ENCODE data around the gene NDUFAF5.

Gene NDUFAF5

DNA sequence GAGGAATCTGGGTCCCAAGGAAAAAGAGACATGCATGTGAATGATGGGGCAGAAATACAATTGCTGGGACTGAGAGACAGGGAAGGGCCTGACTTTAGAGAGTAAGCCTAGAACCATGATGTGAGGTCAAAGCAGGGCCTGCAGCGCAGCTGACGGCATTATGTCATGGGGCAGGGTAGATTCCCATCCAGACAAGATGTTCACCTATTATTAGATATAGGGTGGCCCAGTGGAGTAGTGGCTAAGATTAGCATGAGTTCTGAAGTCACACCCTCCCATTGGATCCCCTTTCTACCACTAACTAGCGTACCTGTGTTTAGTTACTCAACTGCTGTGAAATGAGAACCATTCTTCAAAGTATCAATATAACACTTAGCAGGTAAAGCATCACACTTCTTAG, 39.6 kb downstream of the NDUFAF5 start:
- DNase-seq (ENCODE audit: low spot score) = no peak

DNA sequence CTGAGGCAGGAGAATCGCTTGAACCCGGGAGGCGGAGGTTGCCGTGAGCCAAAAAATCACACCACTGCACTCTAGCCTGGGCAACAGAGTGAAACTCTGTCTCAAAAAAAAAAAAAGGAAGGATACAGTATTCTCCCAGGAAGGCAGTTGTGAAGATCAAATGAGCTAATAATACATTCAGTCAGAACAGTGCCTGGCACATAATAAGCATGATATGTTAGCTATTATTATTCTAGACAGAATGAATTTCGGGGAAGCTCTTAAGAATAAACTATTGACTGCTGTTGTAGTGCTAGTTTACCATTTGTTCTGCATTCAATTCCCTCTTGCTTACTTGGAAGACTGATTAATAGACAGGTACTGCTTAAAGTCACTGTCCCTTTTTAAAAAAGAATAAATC, 40.6 kb downstream of the NDUFAF5 start:
- DNase-seq (ENCODE audit: low spot score) = no peak

DNA sequence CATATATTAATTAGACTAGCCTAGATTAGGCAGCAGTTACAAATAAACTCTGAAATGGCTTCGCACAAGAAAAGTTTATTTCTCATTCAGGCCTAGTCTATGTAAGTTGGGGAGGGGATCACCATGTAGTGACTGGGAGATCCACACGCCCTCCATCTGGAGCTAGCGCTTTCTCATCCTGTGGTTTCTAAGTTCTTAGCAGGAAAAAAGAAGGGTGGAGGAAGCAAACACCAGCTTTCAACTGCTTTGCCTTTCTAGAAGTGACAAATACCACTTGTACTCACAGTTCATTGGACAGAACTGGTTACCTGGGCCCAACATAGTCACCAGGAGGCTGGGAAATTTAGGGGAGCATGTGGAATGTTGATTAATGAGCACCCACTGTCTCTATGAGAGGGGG, 46.6 kb downstream of the NDUFAF5 start:
- DNase-seq (ENCODE audit: low spot score) = no peak

DNA sequence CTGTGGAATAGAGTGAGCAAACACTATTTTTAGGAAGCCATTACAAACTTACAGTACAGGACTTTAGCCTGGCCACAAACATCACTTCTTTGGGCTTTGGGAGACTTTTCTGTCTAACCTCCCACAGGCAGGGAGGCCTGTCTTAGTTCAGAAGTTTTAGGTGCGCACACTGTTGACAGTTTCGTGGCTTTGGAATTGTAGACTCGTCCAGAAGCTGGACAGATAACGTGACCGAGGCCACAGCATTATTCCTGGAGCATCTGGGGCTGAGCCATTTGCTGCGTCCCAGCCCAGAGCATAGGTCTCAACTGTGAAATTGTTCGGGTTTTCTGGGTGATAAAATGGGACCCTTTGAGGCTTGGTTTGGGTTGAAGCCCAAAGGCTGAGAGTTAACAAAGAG, 53.8 kb downstream of the NDUFAF5 start:
- no peak for DNase-seq (ENCODE audit: low spot score)

DNA sequence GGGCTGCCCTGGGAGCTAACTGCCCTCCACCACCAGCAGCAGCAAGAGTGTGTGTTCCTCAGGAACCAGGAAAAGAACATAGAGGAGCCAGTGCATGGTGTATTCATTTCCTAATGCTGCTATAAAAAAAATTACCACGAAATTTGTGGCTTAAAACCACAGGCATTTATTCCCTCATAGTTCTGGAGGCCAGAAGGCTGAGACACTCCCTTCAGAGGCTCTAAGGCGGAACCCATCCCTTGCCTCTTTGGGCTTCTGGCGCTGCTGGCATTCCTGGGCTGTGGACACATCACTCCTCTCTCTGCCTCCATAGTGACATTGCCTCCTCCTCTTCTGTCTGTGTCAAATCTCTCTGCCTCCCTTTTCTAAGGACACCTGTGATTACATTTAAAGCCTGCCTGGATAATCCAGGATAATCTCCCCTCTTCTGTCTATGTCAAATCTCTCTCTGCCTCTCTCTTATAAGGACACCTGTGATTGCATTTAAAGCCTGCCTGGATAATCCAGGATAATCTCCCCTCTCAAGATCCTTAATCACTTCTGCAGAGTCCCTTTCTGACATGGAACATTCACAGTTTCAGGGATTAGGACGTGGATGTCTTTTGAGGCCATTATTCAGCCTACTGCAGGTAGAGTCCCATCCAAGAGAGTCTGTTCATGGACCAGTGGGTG, 54.7 kb downstream of the NDUFAF5 start:
- no peak for DNase-seq (ENCODE audit: low spot score)

DNA sequence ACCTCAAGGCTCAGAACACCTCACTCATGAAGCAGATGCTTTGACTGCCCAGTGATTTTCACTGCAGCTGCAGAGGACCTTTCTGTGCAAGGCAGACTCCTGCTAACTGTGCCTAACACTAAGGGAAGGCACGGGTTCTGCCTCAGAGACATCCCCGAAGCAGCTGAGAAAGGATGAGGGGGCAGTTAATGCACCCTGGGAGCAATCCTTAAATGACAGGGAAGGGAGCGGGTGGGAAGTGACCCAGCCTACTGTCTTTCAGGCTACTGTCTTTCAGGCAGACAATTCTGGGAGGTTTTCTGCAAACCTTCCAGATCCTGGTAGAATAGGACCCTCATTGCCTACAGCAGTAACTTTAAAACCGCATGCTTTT, 55.3 kb downstream of the NDUFAF5 start:
- DNase-seq (ENCODE audit: low spot score) = no peak

DNA sequence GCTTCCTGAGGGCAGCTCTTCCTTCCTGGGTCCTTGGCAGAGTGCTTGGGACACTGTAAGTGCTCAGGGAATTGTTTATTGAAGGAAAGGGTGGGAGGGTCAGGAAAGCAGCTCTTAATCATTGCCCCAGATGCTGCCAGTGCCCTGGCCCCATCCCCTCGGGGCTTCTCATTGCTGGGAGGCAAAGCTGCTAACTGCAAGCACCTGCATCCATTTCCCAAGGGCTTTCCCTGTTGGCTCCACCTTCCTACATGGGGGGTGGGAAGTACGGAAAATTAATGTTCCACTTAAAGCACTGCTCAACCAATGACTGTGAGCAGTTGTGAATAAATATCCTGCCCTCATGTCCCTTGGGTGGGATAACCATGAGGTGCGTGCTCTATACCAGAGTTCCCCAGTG, 56.4 kb downstream of the NDUFAF5 start:
- no peak for DNase-seq (ENCODE audit: low spot score)

DNA sequence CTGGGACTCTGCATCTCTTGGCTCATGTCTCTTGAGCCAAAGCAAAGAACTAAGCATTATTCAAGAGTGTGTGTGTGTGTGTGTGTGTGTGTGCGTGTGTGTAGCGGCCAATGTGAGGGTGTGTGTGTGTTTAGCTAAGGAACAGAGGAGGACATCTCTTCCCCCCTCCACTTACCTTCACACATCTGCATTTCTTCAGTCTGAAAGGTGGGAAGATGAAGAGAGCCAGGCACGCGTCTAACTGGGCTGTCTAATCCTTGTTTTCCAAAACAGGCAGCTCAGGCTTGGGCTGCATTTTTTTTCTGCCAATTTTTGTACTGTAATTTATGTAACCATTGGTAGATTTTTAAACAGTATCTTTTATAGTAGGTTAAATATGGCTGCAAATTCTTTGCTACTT, 59.5 kb downstream of the NDUFAF5 start:
- no peak for DNase-seq (ENCODE audit: low spot score)

DNA sequence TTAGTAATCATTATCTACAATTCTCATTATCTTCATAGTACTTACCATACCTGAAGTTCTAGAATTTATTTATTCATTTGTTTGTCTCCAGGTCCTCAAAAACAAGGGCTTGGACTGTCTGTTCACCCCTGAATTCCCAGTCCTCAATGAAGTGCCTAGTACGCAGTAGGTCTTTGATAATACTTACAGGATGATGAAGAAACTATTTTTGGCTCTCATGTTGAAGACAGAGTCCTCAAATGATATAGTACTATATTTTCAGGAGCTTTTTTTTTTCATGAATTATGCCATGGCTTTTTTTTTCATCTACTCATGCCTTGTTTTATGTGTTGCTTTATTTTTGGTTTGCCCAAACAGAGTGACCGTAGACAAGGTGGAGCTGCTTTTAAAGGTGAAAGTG, 66.5 kb downstream of the NDUFAF5 start:
- no peak for DNase-seq (ENCODE audit: low spot score)

DNA sequence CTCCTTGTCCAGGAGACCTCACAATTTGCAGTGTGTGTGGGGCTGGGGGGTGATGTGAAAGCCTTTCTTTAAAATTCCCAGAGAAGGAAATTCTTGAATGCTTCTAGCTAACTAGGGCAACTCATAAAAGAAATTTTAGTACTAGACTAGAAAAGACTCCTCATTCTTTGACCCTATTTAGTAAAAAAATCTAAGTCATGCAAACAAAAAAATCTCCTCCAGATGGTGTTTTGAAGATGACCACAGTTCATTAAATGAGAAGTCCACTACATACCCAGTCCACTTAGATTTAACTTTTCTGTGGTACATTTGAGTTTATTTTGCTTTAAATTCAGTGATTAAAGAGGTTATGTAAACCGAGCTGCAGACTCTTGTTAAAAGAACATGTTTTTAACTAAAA, 67.5 kb downstream of the NDUFAF5 start:
- no peak for DNase-seq (ENCODE audit: low spot score)

DNA sequence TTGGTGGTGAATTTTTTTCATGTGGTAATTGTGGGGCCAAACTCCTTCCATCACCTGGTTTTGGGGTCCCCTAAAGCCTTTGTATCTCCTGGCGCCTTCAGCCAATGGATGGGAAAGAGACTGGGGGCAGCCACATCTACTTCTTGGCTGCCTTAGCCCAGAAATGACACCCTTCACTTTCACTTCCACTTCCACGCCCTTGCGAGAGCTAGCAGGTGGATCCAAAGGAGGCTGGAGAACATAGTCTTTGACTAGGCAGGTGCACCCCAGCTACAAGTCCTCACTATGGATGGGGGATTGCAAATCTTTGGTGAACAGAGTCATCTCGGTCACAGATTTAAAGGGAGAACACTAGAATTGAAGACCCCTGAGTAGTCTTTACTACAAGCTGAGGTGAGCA, 70.8 kb downstream of the NDUFAF5 start:
- DNase-seq (ENCODE audit: low spot score) = peak; percentile 3

DNA sequence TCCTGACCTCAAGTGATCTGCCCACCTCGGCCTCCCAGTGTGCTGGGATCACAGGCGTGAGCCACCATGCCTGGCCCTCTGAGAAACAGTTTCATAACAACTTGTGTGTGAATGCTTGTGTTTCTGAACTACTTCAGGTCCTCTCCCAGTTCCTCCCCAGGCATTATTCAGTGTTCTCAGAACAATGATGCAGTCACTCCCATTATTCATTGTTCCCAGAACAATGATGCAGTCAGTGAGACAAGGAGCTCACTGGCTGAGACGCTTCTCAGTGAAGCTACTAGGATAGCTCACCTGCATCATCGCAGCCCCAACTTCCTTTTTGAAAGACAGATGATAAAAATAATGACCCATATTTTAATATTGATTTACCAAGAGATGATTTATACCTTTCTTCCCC, 71.5 kb downstream of the NDUFAF5 start:
- DNase-seq (ENCODE audit: low spot score) = no peak

DNA sequence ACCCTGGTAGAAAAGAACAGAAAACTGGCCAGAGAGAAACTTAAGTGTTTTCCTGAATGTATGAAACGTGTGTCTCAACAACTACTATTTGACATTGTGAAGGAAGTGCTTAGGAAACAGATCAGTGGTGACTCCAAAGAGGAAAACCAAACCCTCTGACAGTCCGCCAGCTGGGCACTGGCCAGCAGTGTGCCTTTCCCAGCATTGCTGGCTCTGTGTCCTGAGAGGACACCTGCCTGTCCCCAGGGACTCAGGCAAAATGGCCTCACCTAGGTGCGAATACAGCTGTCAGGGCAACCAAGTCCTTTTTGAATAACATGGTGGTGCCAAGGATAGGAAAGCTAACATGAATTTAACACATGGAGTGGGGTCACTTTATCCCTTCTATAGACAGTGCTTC, 72.5 kb downstream of the NDUFAF5 start:
- DNase-seq (ENCODE audit: low spot score) = no peak

DNA sequence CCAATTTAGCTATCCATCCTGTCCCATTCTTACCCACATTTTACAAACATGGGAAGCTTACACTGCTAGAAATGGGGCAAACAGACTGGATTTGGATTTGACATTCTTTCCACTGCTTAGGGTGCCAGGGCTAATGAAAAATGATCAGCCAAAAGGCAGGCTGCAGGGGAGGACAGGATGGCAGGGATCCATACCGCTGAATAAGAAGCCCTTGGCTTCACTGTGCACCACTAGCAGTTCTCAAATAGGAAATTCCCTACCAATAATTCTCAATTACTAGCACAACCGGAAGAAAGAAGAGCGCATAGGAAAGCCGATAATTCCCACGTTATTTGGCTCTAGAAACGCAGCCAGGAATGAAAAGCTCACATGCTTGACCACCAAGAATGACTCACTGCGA, 73.1 kb downstream of the NDUFAF5 start:
- no peak for DNase-seq (ENCODE audit: low spot score)

DNA sequence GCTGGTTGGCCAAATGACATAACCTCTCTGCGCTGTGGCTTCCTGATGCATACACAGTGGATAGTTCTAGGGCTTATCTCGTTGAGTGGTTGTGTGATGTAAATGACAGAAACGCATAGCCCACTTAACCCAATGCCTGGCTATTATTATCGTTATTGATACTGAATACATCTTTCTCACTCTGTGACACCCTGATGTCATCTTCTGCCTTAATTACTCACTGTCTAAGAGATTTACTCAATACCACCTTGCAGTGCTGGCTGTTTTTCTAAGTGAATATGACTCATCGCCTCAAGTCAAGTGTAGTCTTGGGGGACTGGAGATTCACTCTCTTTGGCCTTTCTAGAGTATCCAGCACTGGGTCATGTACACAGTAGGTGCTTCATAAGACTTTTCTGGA, 73.6 kb downstream of the NDUFAF5 start:
- DNase-seq (ENCODE audit: low spot score) = no peak

DNA sequence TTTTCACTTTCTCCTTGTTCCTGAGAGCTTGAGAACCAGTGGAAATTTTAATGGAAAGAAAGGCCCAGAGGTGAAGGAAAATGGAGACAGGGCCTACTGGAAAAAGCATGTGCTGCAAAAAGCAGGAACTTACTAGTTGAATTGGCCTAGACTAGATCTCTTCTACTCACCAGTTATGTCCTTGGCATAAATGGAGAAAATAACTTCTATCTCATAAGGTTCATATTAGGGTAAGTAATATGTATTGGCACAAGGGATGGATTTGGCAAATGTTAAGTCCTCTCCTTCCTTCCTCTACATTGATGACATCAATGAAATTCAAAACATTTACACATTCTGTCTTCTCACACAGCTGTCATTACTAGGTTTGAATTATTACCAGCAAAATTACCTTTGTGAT, 74.0 kb downstream of the NDUFAF5 start:
- no peak for DNase-seq (ENCODE audit: low spot score)

DNA sequence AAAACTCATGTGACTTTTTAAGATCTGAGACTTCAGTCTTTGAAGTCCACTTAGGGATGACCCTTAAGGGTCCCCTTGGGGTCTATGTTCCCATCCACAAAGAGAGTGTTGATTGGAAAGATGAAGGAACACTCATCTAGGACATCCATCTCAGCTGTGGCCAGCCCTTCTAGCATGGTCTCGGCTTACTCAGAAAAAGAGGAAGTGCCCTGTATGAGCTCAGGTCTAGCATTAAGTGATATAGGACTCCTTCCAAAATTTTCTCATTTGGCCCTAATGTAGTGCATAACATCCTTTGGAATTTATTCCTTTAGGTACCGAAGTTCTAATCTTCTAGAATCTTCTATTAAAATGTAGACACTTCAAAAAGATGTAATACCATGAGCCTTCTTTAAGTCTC, 77.4 kb downstream of the NDUFAF5 start:
- DNase-seq (ENCODE audit: low spot score) = no peak

DNA sequence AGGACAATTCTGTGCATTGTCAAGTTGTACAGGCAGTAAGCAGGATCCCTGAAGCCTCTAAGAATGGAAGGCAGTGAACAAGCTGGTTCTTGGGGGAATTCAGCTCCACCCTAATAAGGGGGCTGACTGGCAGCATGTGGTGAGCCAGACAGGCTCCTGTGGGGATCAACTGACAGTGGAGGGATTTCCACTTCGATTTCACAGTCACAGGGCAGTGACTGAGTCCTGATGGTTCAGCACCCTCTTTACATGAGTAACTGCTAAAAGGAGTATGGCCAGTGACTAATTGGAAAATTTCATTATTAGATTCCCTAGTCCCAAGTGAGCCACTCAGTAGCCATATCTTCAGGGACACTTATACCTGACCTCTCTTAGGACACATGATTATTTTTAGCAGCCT, 78.4 kb downstream of the NDUFAF5 start:
- no peak for DNase-seq (ENCODE audit: low spot score)

DNA sequence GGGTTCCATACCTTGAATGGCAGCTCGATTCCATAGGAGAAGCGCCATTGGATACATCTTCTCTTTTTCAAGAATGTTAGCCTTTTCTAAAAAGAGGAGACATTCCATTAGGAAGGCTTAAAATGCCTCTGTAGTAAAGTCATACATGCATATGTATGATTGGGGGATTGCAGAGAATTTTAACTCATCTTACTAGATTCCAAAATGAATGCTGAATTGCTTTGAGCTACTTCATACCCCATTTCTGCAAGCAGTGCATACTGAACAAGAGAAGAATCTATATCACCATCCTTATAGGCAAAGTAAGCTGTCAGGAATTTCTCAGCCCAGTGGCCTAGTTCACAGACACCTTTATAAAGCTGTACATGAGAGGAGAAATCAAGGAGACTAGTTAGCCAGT, 80.3 kb downstream of the NDUFAF5 start:
- DNase-seq (ENCODE audit: low spot score) = no peak

DNA sequence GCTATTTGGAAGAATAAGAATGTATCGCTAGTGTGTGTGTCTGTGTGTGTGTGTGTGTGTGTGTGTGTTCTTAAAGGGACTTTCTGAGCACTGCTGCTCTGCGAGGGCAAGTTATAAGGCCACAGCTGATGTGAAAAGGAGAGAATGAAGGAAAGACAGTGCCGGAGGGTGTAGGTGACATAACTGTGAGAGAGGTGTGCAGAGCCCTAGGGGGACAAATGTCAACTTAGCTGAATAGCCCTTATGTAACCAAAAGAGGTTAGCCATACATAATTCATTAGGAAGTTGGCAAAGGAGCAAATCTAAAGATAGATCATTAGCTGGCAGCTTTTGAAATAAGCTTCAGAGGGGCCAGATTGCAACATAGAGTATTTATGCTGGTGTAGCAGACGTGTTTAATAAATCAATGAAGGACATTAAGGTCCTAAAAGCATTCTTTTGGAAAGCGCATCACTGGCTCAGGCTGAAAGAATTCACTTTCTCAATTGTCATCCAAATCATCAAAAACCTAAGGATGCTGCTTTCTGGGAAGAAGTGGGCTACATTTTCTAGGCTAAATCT, 81.0 kb downstream of the NDUFAF5 start:
- DNase-seq (ENCODE audit: low spot score) = no peak

DNA sequence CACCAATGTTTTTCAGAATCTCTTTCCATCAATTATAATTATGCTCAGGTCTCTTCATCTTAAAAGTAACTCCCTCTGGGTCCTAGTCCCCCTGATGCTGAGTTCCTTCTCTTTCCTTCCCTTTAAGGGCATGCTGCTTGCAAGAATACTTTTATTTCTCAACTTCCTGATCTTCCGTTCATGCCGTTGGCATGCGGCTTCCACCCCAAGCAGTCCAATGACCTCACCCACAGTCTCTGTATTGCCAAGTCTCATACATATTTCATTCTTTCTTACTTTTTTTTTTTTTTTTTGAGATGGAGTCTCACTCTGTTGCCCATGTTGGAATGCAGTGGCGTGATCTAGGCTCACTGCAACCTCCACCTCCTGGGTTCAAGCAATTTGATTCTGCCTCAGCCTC, 83.5 kb downstream of the NDUFAF5 start:
- DNase-seq (ENCODE audit: low spot score) = no peak

DNA sequence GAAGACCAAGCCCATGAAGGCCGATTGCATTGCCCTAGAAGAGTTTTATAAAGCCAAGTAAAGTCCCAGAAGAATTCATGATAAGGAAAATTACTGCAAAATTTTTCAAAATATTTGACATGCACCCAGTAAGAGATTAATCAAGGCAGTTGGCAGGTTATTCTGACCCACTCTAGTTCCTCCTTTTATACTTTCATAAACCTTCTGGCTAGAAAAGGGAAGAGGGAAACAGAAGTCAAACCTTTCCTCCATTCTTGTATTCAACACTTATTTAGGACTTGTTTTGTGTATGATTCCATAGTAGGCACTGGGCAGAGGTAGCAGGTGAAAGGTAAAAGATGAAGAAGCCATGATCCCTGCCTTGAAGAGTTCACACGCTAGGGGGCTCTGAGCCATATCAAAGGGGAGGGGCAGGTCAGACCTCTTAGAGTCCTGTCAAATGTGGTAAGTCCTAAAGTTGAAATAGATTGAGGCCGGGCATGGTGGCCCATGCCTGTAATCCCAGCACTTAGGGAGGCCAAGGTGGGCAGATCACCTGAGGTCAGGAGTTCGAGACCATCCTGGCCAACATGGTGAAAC, 85.4 kb downstream of the NDUFAF5 start:
- DNase-seq (ENCODE audit: low spot score) = no peak

Data from germinal center (tissue), 1 donor.